HUES6 (cell line): Measurements from ENCODE around the gene KRT78.

Experiments
- H3K27ac ChIP-seq: 2 replicates; pipeline ENCODE4 v1.7.0; 2013; ENCODE audit warnings: low read depth, mild to moderate bottlenecking, low read length, inconsistent platforms
- H3K27me3 ChIP-seq: 2 replicates; pipeline ENCODE4 v1.6.1; 2013; ENCODE audit warnings: low read length; ENCODE audit not compliant: control insufficient read depth, insufficient read depth
- H3K36me3 ChIP-seq: 2 replicates; pipeline ENCODE4 v1.6.1; 2013; ENCODE audit warnings: low read length; ENCODE audit not compliant: control insufficient read depth, insufficient read depth
- H3K4me1 ChIP-seq: 2 replicates; pipeline ENCODE4 v1.6.1; 2013; ENCODE audit warnings: low read length; ENCODE audit not compliant: control insufficient read depth, insufficient read depth
- H3K4me3 ChIP-seq: 2 replicates; pipeline ENCODE4 v1.5.1; 2013; ENCODE audit warnings: low read depth, low read length
- H3K9ac ChIP-seq: one replicate; pipeline ENCODE4 v1.6.1; 2013; ENCODE audit warnings: mild to moderate bottlenecking, low read length
- H3K9me3 ChIP-seq: 2 replicates; pipeline ENCODE4 v1.6.1; 2013; ENCODE audit warnings: low read depth, low read length; ENCODE audit not compliant: control insufficient read depth, insufficient read depth

Gene KRT78

GRCh38 chr12:52821826-52822660, 26.8 kb downstream of the KRT78 start:
- no peak overlapping the region for H3K9ac ChIP-seq
- no peak overlapping the region for H3K4me3 ChIP-seq
- H3K27ac ChIP-seq: no peak overlapping the region
- H3K36me3 ChIP-seq: no peaks in the 10 kb centered on the region
- 0 out of 2 replicates have a peak, but pooled peaks cover under 1% of the 10 kb centered on the region for H3K4me1 ChIP-seq
- H3K9me3 ChIP-seq: no peaks in the 10 kb centered on the region
- H3K27me3 ChIP-seq: no peaks in the 10 kb centered on the region

- Histone ChIP-seq H3K9ac (no peak overlapping the region), H3K36me3 (no peaks in the 10 kb centered on the region), H3K9me3 (no peaks in the 10 kb centered on the region), H3K27me3 (no peaks in the 10 kb centered on the region), H3K4me1 (no peaks in the 10 kb centered on the region), H3K27ac (no peak overlapping the region), H3K4me3 (no peak overlapping the region)
Measured at GRCh38 chr12:52821071-52821730, 27.6 kb downstream of the KRT78 start.

- Histone ChIP-seq H3K4me1 (no peaks in the 10 kb centered on the region), H3K27me3 (no peaks in the 10 kb centered on the region), H3K36me3 (no peaks in the 10 kb centered on the region), H3K27ac (no peak overlapping the region), H3K9me3 (no peaks in the 10 kb centered on the region), H3K4me3 (no peak overlapping the region), H3K9ac (no peak overlapping the region)
Measured at GRCh38 chr12:52820521-52820920, 28.3 kb downstream of the KRT78 start.

GRCh38 chr12:52819731-52820510, 28.9 kb downstream of the KRT78 start:
- Histone ChIP-seq H3K9ac (no peak overlapping the region), H3K27me3 (no peaks in the 10 kb centered on the region)

GRCh38 chr12:52818887-52819420, 29.8 kb downstream of the KRT78 start:
- H3K9me3 ChIP-seq: no peaks in the 10 kb centered on the region
- no peaks in the 10 kb centered on the region for H3K27me3 ChIP-seq
- H3K27ac ChIP-seq: no peak overlapping the region
- H3K36me3 ChIP-seq: no peaks in the 10 kb centered on the region
- no peak overlapping the region for H3K9ac ChIP-seq
- no peaks in the 10 kb centered on the region for H3K4me1 ChIP-seq
- H3K4me3 ChIP-seq: no peak overlapping the region

More at GRCh38 chr12:52819731-52820510, 28.9 kb downstream of the KRT78 start:
- no peaks in the 10 kb centered on the region for H3K4me1 ChIP-seq
- H3K27ac ChIP-seq: no peak overlapping the region
- no peak overlapping the region for H3K4me3 ChIP-seq
- H3K9me3 ChIP-seq: no peaks in the 10 kb centered on the region
- H3K36me3 ChIP-seq: no peaks in the 10 kb centered on the region

- no peaks in the 10 kb centered on the region for H3K27me3 ChIP-seq
- H3K27ac ChIP-seq: no peak overlapping the region
- H3K36me3 ChIP-seq: no peaks in the 10 kb centered on the region
- no peaks in the 10 kb centered on the region for H3K9me3 ChIP-seq
- H3K4me1 ChIP-seq: no peaks in the 10 kb centered on the region
- H3K4me3 ChIP-seq: no peak overlapping the region
- H3K9ac ChIP-seq: no peak overlapping the region
Measured at GRCh38 chr12:52818388-52818787, 30.4 kb downstream of the KRT78 start.

GRCh38 chr12:52817699-52818238, 31.0 kb downstream of the KRT78 start:
- no peak overlapping the region for H3K27ac ChIP-seq

GRCh38 chr12:52817003-52817698, 31.6 kb downstream of the KRT78 start:
- H3K27ac ChIP-seq: no peak overlapping the region
- H3K27me3 ChIP-seq: no peaks in the 10 kb centered on the region
- no peaks in the 10 kb centered on the region for H3K4me1 ChIP-seq
- no peaks in the 10 kb centered on the region for H3K9me3 ChIP-seq
- no peaks in the 10 kb centered on the region for H3K36me3 ChIP-seq
- H3K9ac ChIP-seq: no peak overlapping the region
- no peak overlapping the region for H3K4me3 ChIP-seq

More at GRCh38 chr12:52817699-52818238, 31.0 kb downstream of the KRT78 start:
- Histone ChIP-seq H3K4me1 (no peaks in the 10 kb centered on the region), H3K4me3 (no peak overlapping the region), H3K9ac (no peak overlapping the region), H3K27me3 (no peaks in the 10 kb centered on the region), H3K9me3 (no peaks in the 10 kb centered on the region), H3K36me3 (no peaks in the 10 kb centered on the region)

GRCh38 chr12:52815676-52816588, 32.9 kb downstream of the KRT78 start:
- Histone ChIP-seq H3K36me3 (no peaks in the 10 kb centered on the region), H3K9me3 (no peaks in the 10 kb centered on the region), H3K4me1 (no peaks in the 10 kb centered on the region), H3K27ac (no peak overlapping the region), H3K9ac (no peak overlapping the region), H3K4me3 (no peak overlapping the region), H3K27me3 (no peaks in the 10 kb centered on the region)
